Uterus (tissue), 4 donors: Measurements from ENCODE around the gene AVL9. TPM values are rescaled to one million over a fixed set of nuclear protein-coding genes. Genes with fewer than 3 reads are reported as not detected.

Experiments used
- DNase-seq, 2 donors: peaks; one replicate each; pipeline ENCODE4 v3.0.0-alpha.2; 2019 to 2020
- H3K27ac ChIP-seq, 2 donors: fragments of 200-600 bp; sonication (generic); 1 replicate in 1 of 2; 2 replicates in 1 of 2; pipeline ENCODE4 v1.5.1; 2016 to 2018
- H3K27me3 ChIP-seq, 2 donors: fragments of 200-600 bp; sonication (generic); one replicate each; pipeline ENCODE4 v1.5.1; 2018 to 2019; ENCODE audit warnings: control low read depth in 1 of 2
- H3K36me3 ChIP-seq, 2 donors: fragments of 200-600 bp; sonication (generic); one replicate each; pipeline ENCODE4 v1.5.1; 2019; ENCODE audit warnings: control low read depth in 1 of 2
- H3K4me1 ChIP-seq, 2 donors: fragments of 200-600 bp; sonication (generic); one replicate each; pipeline ENCODE4 v1.5.1; 2018 to 2019; ENCODE audit warnings: control low read depth in 1 of 2
- H3K4me3 ChIP-seq, 2 donors: fragments of 200-600 bp; sonication (generic); 1 replicate in 1 of 2; 2 replicates in 1 of 2; pipeline ENCODE4 v1.5.1; 2018 to 2019; ENCODE audit warnings: mild to moderate bottlenecking in 1 of 2
- H3K9me3 ChIP-seq, 2 donors: fragments of 200-600 bp; sonication (generic); one replicate each; pipeline ENCODE4 v1.5.1; 2019; ENCODE audit warnings: control low read depth in 1 of 2
- POLR2A ChIP-seq, 2 donors: fragments of 450-650 bp; IDR thresholded peaks; one replicate each; pipeline ENCODE4 v1.6.1; 2016; ENCODE audit warnings: antibody characterized with exemption in 2 of 2, mild to moderate bottlenecking in 1 of 2, moderate library complexity in 1 of 2
- intact Hi-C: fragments of 100-400 bp; cut with DNase I; formaldehyde crosslinking; loops from one replicate; pipeline ENCODE4 v1.15.1; 2023; ENCODE audit warnings: low total_unique reads
- total RNA-seq, 4 donors: library from RNA; depleted of rRNA in 3 of 4; stranded (reverse); fragments of >200 nt in 3 of 4; gene quantifications; one replicate each; pipeline versions ENCODE4 v1.1.0 to v1.2.4, GENCODE V29; 2014 to 2023
- TF ChIP-seq, protein P1 (sequence below), 4 experiments: fragments of 200-600 bp in 2 of 4; fragments of 450-650 bp in 2 of 4; sonication (generic) in 2 of 4; IDR thresholded peaks; one replicate each; pipeline ENCODE4 v1.5.1; 2016 to 2019; ENCODE audit warnings: antibody characterized with exemption in 4 of 4, mild to moderate bottlenecking in 2 of 4, moderate library complexity in 1 of 4
- donor health status: DM: yes; HTN: yes; CAD: no.

AVL9 gene
- total RNA-seq, 4 donors from 2014 or later: 34.7 to 50.0 (median 38.5) TPM

DNA sequence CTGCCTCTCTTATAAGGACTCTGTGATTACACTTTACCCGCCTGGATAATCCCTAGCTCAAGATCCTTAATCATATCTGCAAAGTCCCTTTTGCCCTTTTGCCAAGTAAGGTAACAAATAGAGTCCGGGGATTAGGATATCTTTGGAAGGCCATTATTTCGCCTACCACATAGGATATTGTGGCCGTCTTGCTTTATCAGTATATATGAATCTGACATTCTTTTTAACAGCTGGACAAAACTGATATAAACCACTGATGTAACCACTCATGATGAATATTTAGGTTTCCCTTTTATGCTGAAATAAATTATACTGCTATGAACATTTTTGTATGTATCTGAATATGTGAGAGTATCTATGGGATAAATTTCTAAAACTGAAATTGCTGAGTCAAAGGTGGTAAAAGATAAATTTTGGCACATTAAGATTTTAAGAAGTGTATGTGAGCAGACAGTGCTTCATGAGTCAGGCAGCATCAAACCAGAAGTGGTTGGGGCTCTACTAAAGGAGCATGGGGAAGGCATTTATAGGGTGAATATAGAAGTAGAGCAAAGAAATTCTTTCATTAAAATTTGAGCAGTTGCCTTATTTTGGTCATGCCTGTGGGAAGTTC is 44.7 kb downstream of the AVL9 start:
- Histone ChIP-seq H3K4me1 (no peaks in the 10 kb centered on the region), H3K36me3 (no peaks in the 10 kb centered on the region), H3K27me3 (no peaks in the 10 kb centered on the region), H3K4me3 (no peak overlapping the region), H3K27ac (no peak overlapping the region), H3K9me3 (no peaks in the 10 kb centered on the region)
- no peak for DNase-seq
- intact Hi-C loops: no loop called here
- no peak for TF ChIP-seq POLR2A (IDR thresholded peaks at IDR 0.05)
- TF ChIP-seq, protein P1, sequence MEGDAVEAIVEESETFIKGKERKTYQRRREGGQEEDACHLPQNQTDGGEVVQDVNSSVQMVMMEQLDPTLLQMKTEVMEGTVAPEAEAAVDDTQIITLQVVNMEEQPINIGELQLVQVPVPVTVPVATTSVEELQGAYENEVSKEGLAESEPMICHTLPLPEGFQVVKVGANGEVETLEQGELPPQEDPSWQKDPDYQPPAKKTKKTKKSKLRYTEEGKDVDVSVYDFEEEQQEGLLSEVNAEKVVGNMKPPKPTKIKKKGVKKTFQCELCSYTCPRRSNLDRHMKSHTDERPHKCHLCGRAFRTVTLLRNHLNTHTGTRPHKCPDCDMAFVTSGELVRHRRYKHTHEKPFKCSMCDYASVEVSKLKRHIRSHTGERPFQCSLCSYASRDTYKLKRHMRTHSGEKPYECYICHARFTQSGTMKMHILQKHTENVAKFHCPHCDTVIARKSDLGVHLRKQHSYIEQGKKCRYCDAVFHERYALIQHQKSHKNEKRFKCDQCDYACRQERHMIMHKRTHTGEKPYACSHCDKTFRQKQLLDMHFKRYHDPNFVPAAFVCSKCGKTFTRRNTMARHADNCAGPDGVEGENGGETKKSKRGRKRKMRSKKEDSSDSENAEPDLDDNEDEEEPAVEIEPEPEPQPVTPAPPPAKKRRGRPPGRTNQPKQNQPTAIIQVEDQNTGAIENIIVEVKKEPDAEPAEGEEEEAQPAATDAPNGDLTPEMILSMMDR (IDR thresholded peaks at IDR 0.05): no peak

DNA sequence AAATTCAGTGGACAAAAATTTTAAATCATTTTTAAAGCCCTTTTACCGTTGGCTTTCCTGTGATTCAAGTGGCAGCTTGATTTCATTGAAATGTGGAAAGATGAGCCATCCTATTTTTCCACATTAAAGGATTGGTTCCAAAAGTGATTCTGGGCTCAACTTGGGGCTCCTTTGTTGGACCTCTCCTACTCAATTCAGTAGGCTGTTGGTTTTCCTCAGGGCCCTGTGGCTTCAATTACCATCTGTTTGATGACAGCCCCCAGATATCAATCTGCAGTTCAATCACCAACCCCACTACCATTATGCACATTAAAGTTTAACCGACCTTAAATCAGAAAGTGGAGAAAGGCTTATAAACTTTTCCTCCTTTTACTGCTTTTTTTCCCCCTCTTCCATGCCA is 47.3 kb downstream of the AVL9 start:
- no peaks in the 10 kb centered on the region for H3K36me3 ChIP-seq
- H3K4me1 ChIP-seq: no peaks in the 10 kb centered on the region
- no peak for TF ChIP-seq POLR2A (IDR thresholded peaks at IDR 0.05)
- no peak overlapping the region for H3K4me3 ChIP-seq
- H3K27me3 ChIP-seq: no peaks in the 10 kb centered on the region
- intact Hi-C loops: no loop called here
- no peak overlapping the region for H3K27ac ChIP-seq
- no peak for DNase-seq
- no peaks in the 10 kb centered on the region for H3K9me3 ChIP-seq

DNA sequence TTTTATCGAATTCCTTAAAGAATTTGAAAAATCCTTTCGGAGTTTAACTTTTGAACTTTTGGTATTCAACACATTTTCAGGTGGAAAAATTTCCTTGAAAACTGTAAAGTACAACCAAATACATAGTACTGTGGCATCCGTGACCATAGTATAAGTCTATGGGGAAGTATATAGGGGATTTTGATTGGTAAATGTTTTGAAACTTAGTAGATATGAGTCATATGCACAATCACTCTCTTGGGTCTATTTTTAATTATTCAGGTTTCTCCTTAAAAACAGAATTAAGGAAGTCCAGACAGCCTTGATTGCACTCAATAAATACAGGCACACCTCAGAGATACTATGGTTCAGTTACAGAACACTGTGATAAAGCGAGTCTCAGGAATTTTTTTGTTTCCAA is 64.2 kb downstream of the AVL9 start:
- Histone ChIP-seq H3K4me1 (no peaks in the 10 kb centered on the region), H3K27me3 (no peaks in the 10 kb centered on the region), H3K4me3 (no peak overlapping the region), H3K36me3 (no peaks in the 10 kb centered on the region), H3K9me3 (no peaks in the 10 kb centered on the region), H3K27ac (no peak overlapping the region)
- no peak for DNase-seq
- TF ChIP-seq, protein P1 (IDR thresholded peaks at IDR 0.05): no peak
- TF ChIP-seq POLR2A (IDR thresholded peaks at IDR 0.05): no peak
- intact Hi-C loops: no loop called here

DNA sequence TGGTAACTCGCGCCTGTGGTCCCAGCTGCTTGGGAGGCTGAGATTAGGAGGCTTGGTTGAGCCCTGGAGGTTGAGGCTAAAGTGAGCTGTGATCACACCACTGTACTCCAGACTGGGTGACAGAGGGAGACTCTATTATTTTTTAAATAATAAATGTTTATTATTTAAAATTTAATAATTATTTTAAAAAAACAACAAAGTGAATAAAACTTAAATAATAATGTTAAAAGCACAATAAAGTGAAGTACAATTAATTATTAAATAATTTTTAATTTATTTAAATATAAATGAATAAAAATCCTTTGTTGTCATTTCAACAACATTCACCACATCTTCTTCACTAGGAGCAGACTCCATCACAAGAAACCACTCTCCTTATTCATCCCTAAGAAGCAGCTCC is 64.8 kb downstream of the AVL9 start:
- H3K4me1 ChIP-seq: no peaks in the 10 kb centered on the region
- intact Hi-C loops: no loop called here
- TF ChIP-seq, protein P1 (IDR thresholded peaks at IDR 0.05): no peak
- TF ChIP-seq POLR2A (IDR thresholded peaks at IDR 0.05): no peak
- no peak for DNase-seq
- H3K9me3 ChIP-seq: no peaks in the 10 kb centered on the region
- no peaks in the 10 kb centered on the region for H3K27me3 ChIP-seq
- no peak overlapping the region for H3K27ac ChIP-seq
- no peak overlapping the region for H3K4me3 ChIP-seq
- H3K36me3 ChIP-seq: no peaks in the 10 kb centered on the region

DNA sequence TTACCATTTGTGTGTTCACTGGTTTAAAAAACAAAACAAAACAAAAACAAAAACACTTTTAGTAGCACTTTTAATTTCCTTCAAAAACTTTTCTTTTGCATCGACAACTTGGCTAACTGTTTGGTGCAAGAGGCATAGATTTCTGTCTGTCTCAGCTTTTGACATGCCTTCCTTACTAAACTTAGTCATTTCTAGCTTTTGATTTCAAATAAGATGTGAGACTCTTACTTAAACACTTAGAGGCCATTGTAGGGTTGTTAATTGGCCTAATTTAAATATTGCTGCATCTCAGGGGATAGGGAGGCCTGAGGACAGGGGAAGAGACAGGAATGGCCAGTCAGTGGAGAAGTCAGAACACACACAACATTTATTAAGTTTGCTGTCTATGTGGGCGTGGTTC is 66.3 kb downstream of the AVL9 start:
- intact Hi-C loops: no loop called here
- DNase-seq: no peak
- Histone ChIP-seq H3K4me1 (no peaks in the 10 kb centered on the region), H3K27me3 (no peaks in the 10 kb centered on the region), H3K36me3 (no peaks in the 10 kb centered on the region), H3K4me3 (no peak overlapping the region), H3K9me3 (no peaks in the 10 kb centered on the region), H3K27ac (no peak overlapping the region)
- TF ChIP-seq, protein P1 (IDR thresholded peaks at IDR 0.05): no peak
- TF ChIP-seq POLR2A (IDR thresholded peaks at IDR 0.05): no peak

DNA sequence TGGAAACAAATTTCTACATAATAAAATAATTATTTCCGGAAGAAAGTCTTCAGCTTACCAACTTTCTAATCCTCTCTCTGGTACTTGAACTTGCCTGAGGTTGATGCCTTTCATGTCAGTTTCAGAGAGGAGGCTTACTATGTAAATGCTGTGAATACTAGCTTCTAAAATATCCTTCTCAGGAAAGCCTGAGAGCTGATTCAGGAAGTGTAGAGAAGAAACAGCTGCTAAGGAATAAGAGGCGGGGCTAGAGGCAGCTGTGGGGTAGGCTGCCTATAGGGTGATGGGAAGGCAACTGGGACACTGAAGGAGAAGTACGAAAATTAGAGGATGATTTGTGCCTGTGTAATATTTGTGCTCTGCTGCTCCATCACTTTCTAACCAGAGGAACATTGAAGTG is 69.3 kb downstream of the AVL9 start:
- H3K27ac ChIP-seq: no peak overlapping the region
- no peaks in the 10 kb centered on the region for H3K36me3 ChIP-seq
- TF ChIP-seq, protein P1 (IDR thresholded peaks at IDR 0.05): no peak
- TF ChIP-seq POLR2A (IDR thresholded peaks at IDR 0.05): no peak
- no peaks in the 10 kb centered on the region for H3K27me3 ChIP-seq
- intact Hi-C loops: no loop called here
- DNase-seq: no peak
- no peaks in the 10 kb centered on the region for H3K4me1 ChIP-seq
- H3K4me3 ChIP-seq: no peak overlapping the region
- no peaks in the 10 kb centered on the region for H3K9me3 ChIP-seq
